Endothelial cell (in vitro differentiated cells): ENCODE data around the gene ACBD6. TPM values are rescaled to one million over a fixed set of nuclear protein-coding genes. Genes with fewer than 3 reads are reported as not detected.

Source experiments
- DNase-seq: peaks from one replicate; pipeline ENCODE4 v3.0.0; 2021; ENCODE audit warnings: low spot score
- H3K27ac Mint-ChIP-seq: one replicate; pipeline ENCODE4 v1.8.0; 2021; ENCODE audit warnings: mixed read lengths, inconsistent platforms; ENCODE audit not compliant: unreplicated experiment
- H3K27me3 Mint-ChIP-seq: one replicate; pipeline ENCODE4 v1.8.0; 2021; ENCODE audit warnings: mild to moderate bottlenecking, moderate library complexity, mixed read lengths, inconsistent platforms; ENCODE audit not compliant: unreplicated experiment
- H3K36me3 Mint-ChIP-seq: one replicate; pipeline ENCODE4 v1.8.0; 2021; ENCODE audit warnings: mild to moderate bottlenecking, low read depth, mixed read lengths, inconsistent platforms; ENCODE audit not compliant: unreplicated experiment
- H3K4me1 Mint-ChIP-seq: one replicate; pipeline ENCODE4 v1.8.0; 2021; ENCODE audit warnings: mild to moderate bottlenecking, mixed read lengths, inconsistent platforms; ENCODE audit not compliant: unreplicated experiment
- H3K4me3 Mint-ChIP-seq: one replicate; pipeline ENCODE4 v1.8.0; 2021; ENCODE audit warnings: mild to moderate bottlenecking, mixed read lengths, inconsistent platforms; ENCODE audit not compliant: unreplicated experiment
- H3K9me3 Mint-ChIP-seq: one replicate; pipeline ENCODE4 v1.8.0; 2021; ENCODE audit warnings: mixed read lengths, inconsistent platforms; ENCODE audit not compliant: unreplicated experiment
- CTCF ChIP-seq: fragments of 200-600 bp; sonication (generic); IDR thresholded peaks from one replicate; pipeline ENCODE4 v1.5.0; 2021; ENCODE audit warnings: antibody characterized with exemption; ENCODE audit not compliant: unreplicated experiment
- total RNA-seq: library from RNA; stranded (reverse); fragmentation: NEBNext Ultra II Directional; extraction: Animal tissue kit (Norgen Biotek cat#: 25700); gene quantifications from one replicate; pipeline ENCODE4 v1.2.1, GENCODE V29; 2021; ENCODE audit not compliant: unreplicated experiment

Gene ACBD6
- total RNA-seq, 1 donor from 2014 or later, result 46.5 TPM

GRCh38 chr1:180494370-180494769, 8.0 kb downstream of the ACBD6 start:
- Mint-ChIP-seq H3K27me3 (no peaks in the 10 kb centered on the region), H3K36me3 (peaks cover 3% of the 10 kb centered on the region), H3K27ac (no peak overlapping the region), H3K4me1 (no peaks in the 10 kb centered on the region), H3K4me3 (no peak overlapping the region), H3K9me3 (no peaks in the 10 kb centered on the region)
- TF ChIP-seq CTCF, result no peak
- DNase-seq, result no peak

GRCh38 chr1:180489976-180490375, 12.4 kb downstream of the ACBD6 start:
- Mint-ChIP-seq H3K4me3 (no peak overlapping the region), H3K27ac (no peak overlapping the region), H3K9me3 (no peaks in the 10 kb centered on the region), H3K36me3 (peaks cover 7% of the 10 kb centered on the region), H3K27me3 (no peaks in the 10 kb centered on the region), H3K4me1 (no peaks in the 10 kb centered on the region)
- DNase-seq, result no peak
- no peak for TF ChIP-seq CTCF

- no peak overlapping the region for H3K27ac Mint-ChIP-seq
- H3K36me3 Mint-ChIP-seq, result peaks cover 7% of the 10 kb centered on the region
- H3K9me3 Mint-ChIP-seq, result no peaks in the 10 kb centered on the region
- no peaks in the 10 kb centered on the region for H3K4me1 Mint-ChIP-seq
- H3K27me3 Mint-ChIP-seq, result no peaks in the 10 kb centered on the region
- TF ChIP-seq CTCF, result no peak
- no peak overlapping the region for H3K4me3 Mint-ChIP-seq
- no peak for DNase-seq
These were observed 13.1 kb downstream of the ACBD6 start for GRCh38 chr1:180489313-180489712.

GRCh38 chr1:180488661-180489060, 13.7 kb downstream of the ACBD6 start:
- Mint-ChIP-seq H3K36me3 (peaks cover 6% of the 10 kb centered on the region), H3K9me3 (no peaks in the 10 kb centered on the region), H3K4me1 (no peaks in the 10 kb centered on the region), H3K4me3 (no peak overlapping the region), H3K27me3 (no peaks in the 10 kb centered on the region), H3K27ac (no peak overlapping the region)
- no peak for TF ChIP-seq CTCF
- no peak for DNase-seq

GRCh38 chr1:180486092-180486491, 16.3 kb downstream of the ACBD6 start:
- DNase-seq, result no peak
- no peaks in the 10 kb centered on the region for H3K27me3 Mint-ChIP-seq
- no peaks in the 10 kb centered on the region for H3K4me1 Mint-ChIP-seq
- no peak overlapping the region for H3K4me3 Mint-ChIP-seq
- H3K36me3 Mint-ChIP-seq, result peaks cover 5% of the 10 kb centered on the region
- no peak for TF ChIP-seq CTCF
- no peak overlapping the region for H3K27ac Mint-ChIP-seq
- H3K9me3 Mint-ChIP-seq, result no peaks in the 10 kb centered on the region
